Liver (tissue), 3 donors: Measurements from ENCODE around the gene KIF24.

ENCODE experiments used
- EGR1 ChIP-seq, 2 donors: IDR thresholded peaks; 2 replicates each; pipeline ENCODE4 v1.6.1; 2016 to 2018; ENCODE audit warnings: antibody characterized with exemption in 2 of 2, low read depth in 2 of 2
- FOXA1 ChIP-seq: IDR thresholded peaks from 2 replicates; pipeline ENCODE4 v1.6.1; 2016; ENCODE audit warnings: antibody characterized with exemption
- GABPA ChIP-seq, 2 donors: IDR thresholded peaks in 1 of 2; conservative IDR thresholded peaks in 1 of 2; 2 replicates each; pipeline ENCODE4 v1.6.1; 2016; ENCODE audit warnings: antibody characterized with exemption in 2 of 2, mild to moderate bottlenecking in 1 of 2, moderate library complexity in 1 of 2
- HNF4A ChIP-seq, 2 donors: conservative IDR thresholded peaks; 2 replicates each; pipeline ENCODE4 v1.6.1; 2016; ENCODE audit warnings: antibody characterized with exemption in 2 of 2, mild to moderate bottlenecking in 2 of 2
- MAX ChIP-seq: IDR thresholded peaks from 2 replicates; pipeline ENCODE4 v1.6.1; 2016; ENCODE audit warnings: antibody characterized with exemption
- NR2F2 ChIP-seq: IDR thresholded peaks from 2 replicates; pipeline ENCODE4 v1.6.1; 2016; ENCODE audit warnings: antibody characterized with exemption
- RAD21 ChIP-seq, 2 donors: IDR thresholded peaks; 2 replicates each; pipeline ENCODE4 v1.6.1; 2016; ENCODE audit warnings: antibody characterized with exemption in 2 of 2, mild to moderate bottlenecking in 2 of 2
- REST ChIP-seq: IDR thresholded peaks from 2 replicates; pipeline ENCODE4 v1.6.1; 2016; ENCODE audit warnings: antibody characterized with exemption, mild to moderate bottlenecking
- TAF1 ChIP-seq: conservative IDR thresholded peaks from 2 replicates; pipeline ENCODE4 v1.6.1; 2016; ENCODE audit warnings: antibody characterized with exemption, mild to moderate bottlenecking
- YY1 ChIP-seq: IDR thresholded peaks from 2 replicates; pipeline ENCODE4 v1.6.1; 2016; ENCODE audit warnings: antibody characterized with exemption, mild to moderate bottlenecking
- ZBTB33 ChIP-seq: IDR thresholded peaks from 2 replicates; pipeline ENCODE4 v1.6.1; 2016; ENCODE audit warnings: antibody characterized with exemption
- TF ChIP-seq, protein P1 (sequence below): fragments of 150-350 bp; IDR thresholded peaks from 2 replicates; pipeline ENCODE4 v1.5.1; 2017; ENCODE audit warnings: improper control_type of control experiment, low read depth, low read length; ENCODE audit not compliant: missing input control
- TF ChIP-seq, protein P2 (sequence below): IDR thresholded peaks from 2 replicates; pipeline ENCODE4 v1.6.1; 2016; ENCODE audit warnings: antibody characterized with exemption
- donor health status: healthy.
- donor health status: healthy.

DNA sequence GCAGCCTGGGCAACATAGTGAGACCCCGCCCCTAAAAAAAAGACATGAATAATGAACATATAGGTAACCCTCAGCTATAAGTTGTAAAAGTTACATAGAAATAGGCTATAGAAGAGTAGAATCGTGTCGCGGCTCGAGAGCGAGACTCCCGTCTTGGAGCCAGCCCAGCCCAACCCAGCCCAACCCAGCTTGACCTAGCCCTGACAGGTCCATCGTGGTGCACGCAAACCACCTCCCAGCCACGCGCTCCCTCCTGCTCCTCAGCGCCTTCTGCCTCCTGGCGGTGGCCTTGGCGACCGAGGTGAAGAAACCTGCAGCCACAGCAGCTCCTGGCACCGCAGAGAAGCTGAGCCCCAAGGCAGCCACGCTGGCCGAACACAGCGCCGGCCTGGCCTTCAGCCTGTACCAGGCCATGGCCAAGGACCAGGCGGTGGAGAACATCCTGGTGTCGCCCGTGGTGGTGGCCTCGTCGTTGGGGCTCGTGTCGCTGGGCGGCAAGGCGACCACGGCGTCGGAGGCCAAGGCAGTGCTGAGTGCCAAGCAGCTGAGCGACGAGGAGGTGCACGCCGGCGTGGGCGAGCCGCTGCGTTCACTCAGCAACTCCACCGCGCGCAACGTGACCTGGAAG, 10.8 kb downstream of the KIF24 start:
- TF ChIP-seq, protein P1, sequence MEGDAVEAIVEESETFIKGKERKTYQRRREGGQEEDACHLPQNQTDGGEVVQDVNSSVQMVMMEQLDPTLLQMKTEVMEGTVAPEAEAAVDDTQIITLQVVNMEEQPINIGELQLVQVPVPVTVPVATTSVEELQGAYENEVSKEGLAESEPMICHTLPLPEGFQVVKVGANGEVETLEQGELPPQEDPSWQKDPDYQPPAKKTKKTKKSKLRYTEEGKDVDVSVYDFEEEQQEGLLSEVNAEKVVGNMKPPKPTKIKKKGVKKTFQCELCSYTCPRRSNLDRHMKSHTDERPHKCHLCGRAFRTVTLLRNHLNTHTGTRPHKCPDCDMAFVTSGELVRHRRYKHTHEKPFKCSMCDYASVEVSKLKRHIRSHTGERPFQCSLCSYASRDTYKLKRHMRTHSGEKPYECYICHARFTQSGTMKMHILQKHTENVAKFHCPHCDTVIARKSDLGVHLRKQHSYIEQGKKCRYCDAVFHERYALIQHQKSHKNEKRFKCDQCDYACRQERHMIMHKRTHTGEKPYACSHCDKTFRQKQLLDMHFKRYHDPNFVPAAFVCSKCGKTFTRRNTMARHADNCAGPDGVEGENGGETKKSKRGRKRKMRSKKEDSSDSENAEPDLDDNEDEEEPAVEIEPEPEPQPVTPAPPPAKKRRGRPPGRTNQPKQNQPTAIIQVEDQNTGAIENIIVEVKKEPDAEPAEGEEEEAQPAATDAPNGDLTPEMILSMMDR, result no peak
- no peak for TF ChIP-seq MAX
- TF ChIP-seq YY1, result no peak
- TF ChIP-seq TAF1, result no peak
- no peak for TF ChIP-seq RAD21 (IDR thresholded peaks at IDR 0.05)
- no peak for TF ChIP-seq ZBTB33
- TF ChIP-seq EGR1 (IDR thresholded peaks at IDR 0.05; ENCODE audit: low read depth in 2 of 2), result no peak
- no peak for TF ChIP-seq GABPA (IDR thresholded peaks at IDR 0.05 in 1 of 2, conservative IDR thresholded peaks at IDR 0.05 in 1 of 2)
- TF ChIP-seq, protein P2, sequence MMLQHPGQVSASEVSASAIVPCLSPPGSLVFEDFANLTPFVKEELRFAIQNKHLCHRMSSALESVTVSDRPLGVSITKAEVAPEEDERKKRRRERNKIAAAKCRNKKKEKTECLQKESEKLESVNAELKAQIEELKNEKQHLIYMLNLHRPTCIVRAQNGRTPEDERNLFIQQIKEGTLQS, result no peak
- TF ChIP-seq REST, result no peak
- TF ChIP-seq HNF4A (conservative IDR thresholded peaks at IDR 0.05), result no peak
- TF ChIP-seq NR2F2, result no peak
- no peak for TF ChIP-seq FOXA1
